K562 (cell line): ENCODE results near the gene OR10G7. TPM values are rescaled to one million over a fixed set of nuclear protein-coding genes. Genes with fewer than 3 reads are reported as not detected.

Experiments used
- CC2D1A ChIP-seq: fragments of 450-650 bp; IDR thresholded peaks from 2 replicates; pipeline ENCODE4 v1.6.1; 2017; ENCODE audit warnings: mild to moderate bottlenecking
- CREB1 ChIP-seq, 2 experiments: sonication (generic) in 1 of 2; formaldehyde crosslinking in 1 of 2; IDR thresholded peaks; 2 replicates each; pipeline versions ENCODE4 v1.6.1 to v1.8.0; 2012 to 2022; ENCODE audit warnings: inconsistent platforms in 1 of 2, mild to moderate bottlenecking in 1 of 2, missing genetic modification reagents in 1 of 2, moderate library complexity in 1 of 2
- EHMT2 ChIP-seq: fragments of 450-650 bp; IDR thresholded peaks from 2 replicates; pipeline ENCODE4 v1.6.1; 2018; ENCODE audit warnings: antibody characterized with exemption
- ELF2 ChIP-seq: fragments of 250-450 bp; sonication (Bioruptor Pico); IDR thresholded peaks from 2 replicates; pipeline ENCODE4 v1.5.0; 2021; ENCODE audit warnings: mild to moderate bottlenecking
- GATA2 ChIP-seq: sonication (generic); formaldehyde crosslinking; IDR thresholded peaks from 2 replicates; pipeline ENCODE4 v1.4.0; 2020; ENCODE audit warnings: mild to moderate bottlenecking, missing genetic modification reagents
- KLF16 ChIP-seq: IDR thresholded peaks from 2 replicates; pipeline ENCODE4 v1.6.1; 2016; ENCODE audit warnings: antibody characterized with exemption
- MXI1 ChIP-seq: IDR thresholded peaks from 2 replicates; pipeline ENCODE4 v1.6.1; 2011; ENCODE audit warnings: low read depth, mild to moderate bottlenecking, improper control_type of control experiment, low read length
- NCOR1 ChIP-seq: fragments of 450-650 bp; IDR thresholded peaks from 2 replicates; pipeline ENCODE4 v1.6.1; 2016; ENCODE audit warnings: mild to moderate bottlenecking, moderate library complexity
- NR1H2 ChIP-seq: sonication (generic); formaldehyde crosslinking; IDR thresholded peaks from 2 replicates; pipeline ENCODE4 v1.4.0; 2020; ENCODE audit warnings: mild to moderate bottlenecking, missing genetic modification reagents
- OTX1 ChIP-seq: fragments of 450-650 bp; formaldehyde crosslinking; IDR thresholded peaks from 2 replicates; pipeline ENCODE4 v1.4.0; 2022; ENCODE audit warnings: mild to moderate bottlenecking
- SIN3B ChIP-seq: fragments of 450-650 bp; IDR thresholded peaks from 2 replicates; pipeline ENCODE4 v1.6.1; 2017; ENCODE audit warnings: low read depth, mild to moderate bottlenecking, moderate library complexity
- SRF ChIP-seq, 2 experiments: fragments of 250-450, 450-650 bp in 1 of 2; sonication (Bioruptor Pico) in 1 of 2; sonication (generic) in 1 of 2; formaldehyde crosslinking; IDR thresholded peaks; 2 replicates each; pipeline versions ENCODE4 v1.5.0 to v1.5.1; 2020 to 2022; ENCODE audit warnings: mild to moderate bottlenecking in 1 of 2, missing genetic modification reagents in 1 of 2
- TCF3 ChIP-seq: sonication (generic); formaldehyde crosslinking; IDR thresholded peaks from 2 replicates; pipeline ENCODE4 v1.4.0; 2020; ENCODE audit warnings: mild to moderate bottlenecking, missing genetic modification reagents
- TRIM28 ChIP-seq: fragments of 450-650 bp; IDR thresholded peaks from 2 replicates; pipeline ENCODE4 v1.6.1; 2017
- XRCC4 ChIP-seq: IDR thresholded peaks from one replicate; pipeline ENCODE4 v1.6.1; 2011; ENCODE audit not compliant: insufficient read depth, insufficient read length; ENCODE audit errors: extremely low read depth
- ZEB2 ChIP-seq: fragments of 450-650 bp; IDR thresholded peaks from 2 replicates; pipeline ENCODE4 v1.6.1; 2016
- ZNF668 ChIP-seq: fragments of 250-450 bp; sonication (Bioruptor Pico); IDR thresholded peaks from 2 replicates; pipeline ENCODE4 v1.8.0; 2022; ENCODE audit warnings: mild to moderate bottlenecking, inconsistent platforms
- polyA plus RNA-seq, 8 experiments: library from polyadenylated mRNA; depleted of rRNA in 4 of 8; stranded (reverse) in 5 of 8; unstranded in 3 of 8; fragments of >200 nt; fragmentation: Nextera tagmentation in 2 of 8; fragmentation: Illumina TruSeq in 1 of 8; extraction: Ambion mirVana in 2 of 8; extraction: Trizol in 1 of 8; gene quantifications; 2 replicates each; pipeline versions ENCODE4 v1.2.1 to v1.2.3, GENCODE V29; 2011 to 2014; ENCODE audit warnings: inconsistent platforms in 1 of 8, missing spikeins in 1 of 8
- total RNA-seq, 7 experiments: library from RNA; depleted of rRNA in 6 of 7; stranded (reverse); fragments of >200 nt in 6 of 7; fragmentation: Illumina TruSeq in 2 of 7; extraction: Trizol in 2 of 7; gene quantifications; 2 replicates each; pipeline versions ENCODE4 v1.2.1 to v1.2.3, GENCODE V29; 2011 to 2021; ENCODE audit warnings: low replicate concordance in 1 of 7
- TF ChIP-seq, protein P1 (sequence below), 3 experiments: fragments of 200-800 bp in 1 of 3; sonication (Bioruptor generic) in 1 of 3; sonication (generic) in 1 of 3; formaldehyde crosslinking in 1 of 3; IDR thresholded peaks; 2 replicates each; pipeline versions ENCODE4 v1.6.1 to v1.8.0; 2016 to 2022; ENCODE audit warnings: mild to moderate bottlenecking in 2 of 3, missing compliant biosample characterization in 2 of 3, missing genetic modification characterization in 2 of 3, missing genetic modification reagents in 1 of 3
- TF ChIP-seq, protein P2 (sequence below): fragments of 450-650 bp; IDR thresholded peaks from 2 replicates; pipeline ENCODE4 v1.6.1; 2018; ENCODE audit warnings: mild to moderate bottlenecking, low read depth; ENCODE audit not compliant: partially characterized antibody
- TF ChIP-seq, protein P3 (sequence below), 3 experiments: IDR thresholded peaks in 2 of 3; conservative IDR thresholded peaks in 1 of 3; 2 replicates each; pipeline ENCODE4 v1.5.1; 2011 to 2012; ENCODE audit warnings: low read length in 3 of 3, mild to moderate bottlenecking in 3 of 3, control low read depth in 2 of 3, improper control_type of control experiment in 1 of 3, inconsistent platforms in 1 of 3, low read depth in 1 of 3, mixed read lengths in 1 of 3, moderate library complexity in 1 of 3; ENCODE audit not compliant: insufficient read depth in 2 of 3
- TF ChIP-seq, protein P4 (sequence below): sonication (generic); formaldehyde crosslinking; IDR thresholded peaks from 2 replicates; pipeline ENCODE4 v1.8.0; 2022; ENCODE audit warnings: mild to moderate bottlenecking, missing genetic modification reagents, borderline replicate concordance

The OR10G7 gene
- total and polyA plus RNA-seq, 9 of the 15 experiments (the other 6 are each of a cell fraction or from before 2014, with no cell fraction given), result not detected

DNA sequence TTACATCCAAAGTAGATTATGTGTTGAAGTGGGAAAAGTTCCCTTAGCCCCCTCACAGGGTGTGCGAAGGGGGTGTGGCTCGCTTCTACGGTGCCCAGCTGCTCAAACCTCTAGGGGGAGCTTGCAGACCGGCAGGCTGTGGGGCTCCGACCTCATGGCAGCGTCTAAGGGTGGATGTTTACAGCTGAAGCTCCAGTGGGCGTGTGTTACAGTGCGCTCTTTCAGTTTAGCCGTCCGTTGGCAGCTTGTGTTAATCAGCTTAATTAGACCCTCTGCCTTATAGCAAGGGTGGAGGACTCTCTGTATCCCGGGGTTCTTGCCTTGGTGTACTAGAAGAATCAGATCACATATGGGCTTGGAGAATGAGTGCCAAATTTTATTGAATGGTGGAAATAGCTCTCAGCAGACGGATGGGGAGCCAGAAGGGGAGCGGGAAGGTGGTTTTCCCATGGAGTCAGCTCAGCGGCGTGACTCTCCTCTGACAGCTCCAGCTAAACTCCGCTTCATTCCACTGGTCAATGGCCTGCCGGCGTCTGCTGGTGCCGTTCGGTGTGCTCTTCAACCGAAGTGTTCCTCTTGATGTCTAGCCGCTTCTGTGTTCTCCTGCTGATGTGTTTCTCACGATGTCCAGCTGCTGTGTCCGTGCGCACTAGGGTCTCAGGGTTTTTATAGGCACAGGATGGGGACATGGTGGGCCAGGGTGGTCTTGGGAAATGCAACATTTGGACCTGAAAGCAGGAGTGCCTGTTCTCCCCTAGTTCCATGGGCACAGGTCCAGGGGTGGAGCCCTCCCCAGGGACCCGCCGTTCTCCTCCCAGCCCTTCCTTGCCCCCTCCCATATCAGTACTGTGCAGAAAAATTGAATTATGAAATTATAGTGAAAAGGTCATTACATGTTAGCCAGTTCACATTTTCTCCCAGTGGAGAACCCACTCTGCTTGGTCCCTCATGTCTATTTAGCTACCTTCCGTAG lies 28.6 kb upstream of the OR10G7 start (continued):
- peak; percentile 22; the same call in 1 of the 2 replicates for TF ChIP-seq TCF3 (CRISPR knock-in tag)
- TF ChIP-seq, protein P1, sequence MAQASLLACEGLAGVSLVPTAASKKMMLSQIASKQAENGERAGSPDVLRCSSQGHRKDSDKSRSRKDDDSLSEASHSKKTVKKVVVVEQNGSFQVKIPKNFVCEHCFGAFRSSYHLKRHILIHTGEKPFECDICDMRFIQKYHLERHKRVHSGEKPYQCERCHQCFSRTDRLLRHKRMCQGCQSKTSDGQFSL (CRISPR knock-in tag; IDR thresholded peaks at IDR 0.05), result peak; percentile 29; the same call in 1 of the 2 replicates
- TF ChIP-seq, protein P1 (tag; IDR thresholded peaks at IDR 0.05), result no peak
- no peak for TF ChIP-seq ZNF668 (CRISPR knock-in tag)
- no peak for TF ChIP-seq XRCC4
- no peak for TF ChIP-seq NR1H2 (CRISPR knock-in tag)
- TF ChIP-seq, protein P2, sequence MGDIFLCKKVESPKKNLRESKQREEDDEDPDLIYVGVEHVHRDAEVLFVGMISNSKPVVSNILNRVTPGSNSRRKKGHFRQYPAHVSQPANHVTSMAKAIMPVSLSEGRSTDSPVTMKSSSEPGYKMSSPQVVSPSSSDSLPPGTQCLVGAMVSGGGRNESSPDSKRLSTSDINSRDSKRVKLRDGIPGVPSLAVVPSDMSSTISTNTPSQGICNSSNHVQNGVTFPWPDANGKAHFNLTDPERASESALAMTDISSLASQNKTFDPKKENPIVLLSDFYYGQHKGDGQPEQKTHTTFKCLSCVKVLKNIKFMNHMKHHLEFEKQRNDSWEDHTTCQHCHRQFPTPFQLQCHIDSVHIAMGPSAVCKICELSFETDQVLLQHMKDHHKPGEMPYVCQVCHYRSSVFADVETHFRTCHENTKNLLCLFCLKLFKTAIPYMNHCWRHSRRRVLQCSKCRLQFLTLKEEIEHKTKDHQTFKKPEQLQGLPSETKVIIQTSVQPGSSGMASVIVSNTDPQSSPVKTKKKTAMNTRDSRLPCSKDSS, result no peak
- no peak for TF ChIP-seq ELF2 (CRISPR knock-in tag)
- no peak for TF ChIP-seq NCOR1
- TF ChIP-seq MXI1, result peak; percentile 65; the same call in 1 of the 2 replicates
- TF ChIP-seq, protein P3, sequence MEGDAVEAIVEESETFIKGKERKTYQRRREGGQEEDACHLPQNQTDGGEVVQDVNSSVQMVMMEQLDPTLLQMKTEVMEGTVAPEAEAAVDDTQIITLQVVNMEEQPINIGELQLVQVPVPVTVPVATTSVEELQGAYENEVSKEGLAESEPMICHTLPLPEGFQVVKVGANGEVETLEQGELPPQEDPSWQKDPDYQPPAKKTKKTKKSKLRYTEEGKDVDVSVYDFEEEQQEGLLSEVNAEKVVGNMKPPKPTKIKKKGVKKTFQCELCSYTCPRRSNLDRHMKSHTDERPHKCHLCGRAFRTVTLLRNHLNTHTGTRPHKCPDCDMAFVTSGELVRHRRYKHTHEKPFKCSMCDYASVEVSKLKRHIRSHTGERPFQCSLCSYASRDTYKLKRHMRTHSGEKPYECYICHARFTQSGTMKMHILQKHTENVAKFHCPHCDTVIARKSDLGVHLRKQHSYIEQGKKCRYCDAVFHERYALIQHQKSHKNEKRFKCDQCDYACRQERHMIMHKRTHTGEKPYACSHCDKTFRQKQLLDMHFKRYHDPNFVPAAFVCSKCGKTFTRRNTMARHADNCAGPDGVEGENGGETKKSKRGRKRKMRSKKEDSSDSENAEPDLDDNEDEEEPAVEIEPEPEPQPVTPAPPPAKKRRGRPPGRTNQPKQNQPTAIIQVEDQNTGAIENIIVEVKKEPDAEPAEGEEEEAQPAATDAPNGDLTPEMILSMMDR (IDR thresholded peaks at IDR 0.05 in 2 of 3, conservative IDR thresholded peaks at IDR 0.05 in 1 of 3; ENCODE audit: insufficient read depth in 2 of 3, low read depth in 1 of 3, low read length in 3 of 3), result peak; percentile 91 to 96 (median 92)
- peak; percentile 45; the same call in 1 of the 2 replicates for TF ChIP-seq KLF16
- TF ChIP-seq CREB1 (IDR thresholded peaks at IDR 0.05), result peak; percentile 24; the same call in 1 of the 2 replicates
- peak; percentile 65; the same call in 1 of the 2 replicates for TF ChIP-seq CREB1 (CRISPR knock-in tag; IDR thresholded peaks at IDR 0.05)
- peak; percentile 32; the same call in 1 of the 2 replicates for TF ChIP-seq CC2D1A
- TF ChIP-seq SRF (CRISPR knock-in tag; IDR thresholded peaks at IDR 0.05), result no peak; a peak in 1 of 4 replicates
- 0 out of 2 replicates have a peak, but pooled peaks have one; percentile 15 for TF ChIP-seq EHMT2
- no peak for TF ChIP-seq OTX1 (CRISPR knock-in tag)
- 0 out of 2 replicates have a peak, but pooled peaks have one; percentile 50 for TF ChIP-seq TRIM28
- TF ChIP-seq, protein P4, sequence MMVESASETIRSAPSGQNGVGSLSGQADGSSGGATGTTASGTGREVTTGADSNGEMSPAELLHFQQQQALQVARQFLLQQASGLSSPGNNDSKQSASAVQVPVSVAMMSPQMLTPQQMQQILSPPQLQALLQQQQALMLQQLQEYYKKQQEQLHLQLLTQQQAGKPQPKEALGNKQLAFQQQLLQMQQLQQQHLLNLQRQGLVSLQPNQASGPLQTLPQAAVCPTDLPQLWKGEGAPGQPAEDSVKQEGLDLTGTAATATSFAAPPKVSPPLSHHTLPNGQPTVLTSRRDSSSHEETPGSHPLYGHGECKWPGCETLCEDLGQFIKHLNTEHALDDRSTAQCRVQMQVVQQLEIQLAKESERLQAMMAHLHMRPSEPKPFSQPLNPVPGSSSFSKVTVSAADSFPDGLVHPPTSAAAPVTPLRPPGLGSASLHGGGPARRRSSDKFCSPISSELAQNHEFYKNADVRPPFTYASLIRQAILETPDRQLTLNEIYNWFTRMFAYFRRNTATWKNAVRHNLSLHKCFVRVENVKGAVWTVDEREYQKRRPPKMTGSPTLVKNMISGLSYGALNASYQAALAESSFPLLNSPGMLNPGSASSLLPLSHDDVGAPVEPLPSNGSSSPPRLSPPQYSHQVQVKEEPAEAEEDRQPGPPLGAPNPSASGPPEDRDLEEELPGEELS (CRISPR knock-in tag), result no peak
- TF ChIP-seq ZEB2, result no peak
- TF ChIP-seq SIN3B, result no peak
- no peak for TF ChIP-seq GATA2
